NCI-H146 treated with DMSO at 0.1 percent for 48 hours (cell line): Measurements from ENCODE around the gene NKAIN2.
"Not testable (repeated sequence)": the region's sequence is repeated elsewhere in the genome, so short reads cannot be mapped to it uniquely, and the experiment has no call there.

Source experiments
- DNase-seq: peaks from one replicate; lab custom pipeline; 2025; ENCODE audit not compliant: unreplicated experiment; lab: John Stamatoyannopoulos, UW

The NKAIN2 gene

DNA sequence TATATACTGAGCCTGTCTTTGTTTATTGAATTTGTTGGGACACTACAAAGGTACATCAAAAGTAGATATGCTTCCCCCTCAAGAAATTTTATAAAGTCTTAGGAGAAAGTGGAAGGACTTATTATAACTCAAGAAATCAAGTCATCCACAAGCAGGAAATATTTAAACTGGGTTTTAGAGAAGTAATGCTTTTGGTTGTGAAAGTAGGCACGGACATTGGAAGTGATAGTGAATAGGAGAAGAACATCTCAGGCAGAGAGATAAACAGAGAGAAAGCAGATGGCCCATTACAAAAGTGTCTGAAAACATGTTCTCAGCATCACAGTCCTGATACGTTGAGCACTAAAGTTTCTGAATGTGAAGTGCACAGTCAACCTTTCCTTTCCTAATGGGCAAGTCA is 742.9 kb downstream of the NKAIN2 start:
- DNase-seq, result no peak

DNA sequence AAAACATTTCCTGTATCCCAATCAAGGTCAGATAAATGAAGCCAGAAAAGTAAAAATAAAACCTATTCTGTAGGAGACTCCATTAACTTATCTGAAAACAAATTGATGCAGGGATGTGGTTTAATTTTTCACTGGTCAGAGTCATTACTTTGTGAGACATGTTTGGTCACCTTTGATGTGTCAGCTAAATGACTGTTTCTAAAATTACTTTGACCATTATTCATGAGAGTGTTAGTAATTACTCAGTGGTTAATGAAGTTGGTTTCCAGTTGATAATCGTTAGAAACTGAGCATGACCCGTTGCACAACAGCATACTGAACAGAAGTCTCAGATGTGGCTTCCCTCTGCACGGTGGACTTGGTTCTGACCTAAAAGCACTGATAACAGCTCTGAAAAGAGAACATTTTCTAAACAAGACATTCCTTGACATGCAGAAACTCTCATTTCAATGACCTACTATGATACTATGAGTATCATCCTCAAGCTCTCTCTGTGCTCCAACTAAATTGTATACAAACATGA is 748.1 kb downstream of the NKAIN2 start:
- DNase-seq, result no peak

DNA sequence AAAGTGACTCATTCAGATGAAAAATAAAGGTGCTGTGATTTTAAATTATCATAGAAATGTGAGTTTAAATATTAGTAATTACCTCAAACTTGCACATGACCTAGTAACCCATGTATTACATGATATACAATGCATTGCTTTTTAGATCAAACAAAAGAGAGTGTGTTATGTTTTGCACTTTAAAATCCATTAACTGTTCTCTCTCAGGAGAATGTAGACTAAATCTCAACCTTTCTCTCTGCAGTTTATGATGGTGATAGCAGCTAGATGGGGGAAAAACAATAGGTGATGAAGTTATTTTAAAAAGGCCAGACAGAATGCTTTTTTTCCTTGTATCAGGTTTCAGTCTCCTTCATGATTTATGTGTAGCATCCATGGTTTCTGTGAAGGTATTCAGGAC is 754.2 kb downstream of the NKAIN2 start:
- DNase-seq, result no peak

DNA sequence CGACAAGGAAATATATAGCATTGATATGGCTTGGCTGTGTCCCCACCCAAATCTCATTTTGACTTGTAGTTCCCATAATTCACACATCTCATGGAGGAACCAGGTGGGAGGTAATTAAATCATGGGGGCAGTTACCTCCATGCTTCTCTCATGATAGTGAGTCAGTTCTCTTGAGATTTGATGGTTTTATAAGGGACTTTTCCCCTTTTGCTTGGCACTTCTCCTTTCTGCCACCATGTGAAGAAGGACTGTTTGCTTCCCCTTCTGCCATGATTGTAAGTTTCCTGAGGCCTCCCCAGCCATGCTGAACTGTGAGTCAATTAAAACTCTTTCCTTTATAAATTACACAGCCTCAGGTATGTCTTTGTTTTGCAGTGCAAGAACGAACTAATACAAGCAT is 756.4 kb downstream of the NKAIN2 start:
- DNase-seq, result not testable (repeated sequence)

- DNase-seq, result no peak
Measured at GRCh38 chr6:124560873-124561567, 757.4 kb downstream of the NKAIN2 start.

DNA sequence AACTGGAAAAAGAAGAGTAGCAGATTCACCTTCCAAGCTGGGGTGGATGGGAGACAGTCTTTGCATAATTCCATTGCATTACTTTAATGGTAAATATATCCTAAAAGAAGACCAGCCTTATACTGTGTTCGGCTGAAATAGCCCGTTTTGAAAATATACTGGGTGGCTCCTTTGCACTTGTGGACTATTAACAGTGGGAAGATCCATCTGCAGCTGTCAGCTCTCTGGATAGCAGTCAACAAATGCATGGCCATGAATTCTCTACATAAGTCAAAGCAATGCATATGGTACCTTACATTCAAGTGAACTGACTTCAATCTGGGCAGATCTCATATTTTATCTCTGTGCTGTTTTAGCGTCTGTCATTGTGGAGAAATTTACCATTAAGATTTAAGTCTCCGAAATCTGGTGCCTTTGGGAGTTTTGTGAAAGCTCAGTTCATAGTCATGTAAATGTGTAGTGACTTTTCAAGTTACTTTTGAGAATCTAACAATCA is 758.0 kb downstream of the NKAIN2 start:
- no peak for DNase-seq

DNA sequence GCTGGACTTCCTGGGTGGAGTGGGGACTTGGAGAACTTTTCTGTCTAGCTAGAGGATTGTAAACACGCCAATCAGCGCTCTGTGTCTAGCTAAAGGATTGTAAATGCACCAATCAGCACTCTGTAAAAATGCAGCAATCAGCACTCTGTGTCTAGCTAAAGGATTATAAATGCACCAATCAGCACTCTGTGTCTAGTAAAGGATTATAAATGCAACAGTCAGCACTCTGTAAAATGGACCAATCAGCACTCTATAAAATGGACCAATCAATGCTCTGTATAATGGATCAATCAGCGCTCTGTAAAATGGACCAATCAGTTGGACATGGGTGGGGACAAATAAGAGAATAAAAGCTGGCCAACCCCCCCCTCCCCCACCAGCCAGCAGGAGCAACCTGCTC is 760.5 kb downstream of the NKAIN2 start:
- not testable (repeated sequence) for DNase-seq

GRCh38 chr6:124567401-124567800 is 763.7 kb downstream of the NKAIN2 start:
- DNase-seq, result no peak

- no peak for DNase-seq
Measured at GRCh38 chr6:124573953-124574352, 770.3 kb downstream of the NKAIN2 start.

GRCh38 chr6:124577734-124578281 is 774.1 kb downstream of the NKAIN2 start:
- no peak for DNase-seq

DNA sequence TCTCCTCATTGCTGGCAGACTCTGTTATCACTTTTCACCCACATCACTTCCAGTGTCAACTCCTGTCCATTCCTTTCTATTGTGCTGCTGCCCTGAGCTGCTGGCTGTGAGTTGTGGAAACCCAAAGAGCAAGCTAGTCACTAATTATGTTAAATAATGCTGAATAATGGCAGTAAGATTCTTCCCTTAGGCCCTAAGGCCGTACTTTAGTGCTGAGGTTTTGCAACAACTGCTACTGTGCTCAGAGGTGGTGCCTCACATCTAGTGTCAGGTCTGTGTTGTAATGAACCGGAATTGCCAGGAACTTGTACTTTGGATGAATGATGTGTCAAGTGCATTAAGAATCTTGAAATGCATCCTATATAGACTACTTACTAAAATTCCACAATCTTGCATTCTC is 786.3 kb downstream of the NKAIN2 start:
- no peak for DNase-seq

GRCh38 chr6:124599656-124600055 is 796.0 kb downstream of the NKAIN2 start:
- no peak for DNase-seq

DNA sequence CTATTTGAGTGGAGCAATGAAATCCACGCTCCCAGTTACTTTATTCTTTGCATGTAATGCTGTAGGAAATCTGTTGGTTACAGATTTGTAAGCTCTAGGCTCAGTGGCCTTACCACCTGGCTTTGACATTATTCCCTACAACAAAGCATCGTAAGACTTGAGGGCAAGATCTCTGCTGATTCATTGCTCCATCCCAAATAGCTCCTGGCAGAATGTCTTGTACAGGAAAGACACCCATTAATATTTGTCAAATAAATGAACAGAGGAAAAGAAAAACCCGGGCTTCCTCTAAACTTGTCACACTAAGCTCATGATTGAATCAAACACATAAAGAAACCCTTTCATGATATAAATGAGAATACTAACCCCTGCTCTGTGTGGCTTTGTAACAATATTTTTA is 801.1 kb downstream of the NKAIN2 start:
- DNase-seq, result no peak

DNA sequence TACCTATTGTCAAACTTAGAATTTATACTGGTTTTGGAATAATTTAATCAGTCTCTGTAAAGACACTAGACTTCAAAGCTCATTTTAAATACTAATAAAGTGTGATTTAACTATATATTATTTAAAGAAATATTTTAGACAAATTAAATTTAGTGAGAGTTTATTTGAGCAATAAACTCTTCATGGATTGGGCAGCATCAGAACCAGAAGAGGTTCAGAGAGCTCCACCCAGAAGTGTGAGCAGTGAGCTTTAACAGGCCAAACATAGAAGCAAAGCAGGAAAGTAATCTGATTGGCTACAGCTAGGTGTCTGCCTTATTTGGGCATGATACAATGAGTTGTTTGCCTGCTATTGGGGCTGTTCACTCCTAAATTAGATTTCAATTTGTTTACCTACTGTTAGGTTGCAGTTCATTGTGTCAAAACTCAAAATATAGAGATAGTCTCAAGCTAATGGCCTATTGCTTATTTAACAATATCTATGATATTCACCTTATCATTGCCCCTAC is 803.5 kb downstream of the NKAIN2 start:
- DNase-seq, result no peak

DNA sequence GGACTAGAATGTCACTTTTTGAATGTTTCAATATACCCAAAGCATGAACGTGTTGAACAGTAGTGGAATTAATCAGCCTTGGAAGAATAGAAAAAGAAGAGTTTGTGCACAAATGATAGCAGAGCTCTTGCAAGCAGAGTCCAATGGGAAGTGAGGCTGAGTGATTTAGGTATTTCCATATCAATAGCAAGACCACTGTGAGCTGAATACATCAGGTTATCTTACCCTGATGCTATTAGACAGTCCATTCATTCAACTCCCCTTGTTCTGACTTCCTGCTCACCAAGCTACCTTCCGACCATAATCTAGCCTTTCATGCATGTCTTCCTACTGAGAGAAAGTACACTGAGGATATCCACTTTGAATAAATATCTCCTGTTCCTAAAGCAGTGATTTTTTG is 809.4 kb downstream of the NKAIN2 start:
- DNase-seq, result no peak

DNA sequence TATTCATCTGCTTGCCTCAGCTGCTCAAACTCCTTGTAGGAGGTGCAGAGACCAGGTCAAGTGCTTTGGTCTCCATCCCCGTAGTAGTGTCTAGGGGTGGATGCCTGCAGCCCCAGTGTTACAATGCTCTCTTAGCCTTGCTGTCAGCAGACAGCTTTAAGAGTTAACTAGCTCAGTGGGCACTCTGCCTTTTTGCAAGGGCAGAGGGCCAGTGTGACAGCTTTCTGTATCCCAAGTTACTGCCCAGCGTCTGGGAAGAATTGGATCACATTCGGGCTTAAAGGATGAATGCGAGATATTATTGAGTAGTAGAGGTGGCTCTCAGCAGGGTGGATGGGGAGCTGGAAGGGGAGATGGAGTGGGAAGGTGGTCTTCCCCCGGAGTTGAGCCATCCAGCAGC is 818.7 kb downstream of the NKAIN2 start:
- DNase-seq, result no peak

GRCh38 chr6:124633655-124634054 is 830.0 kb downstream of the NKAIN2 start:
- DNase-seq, result no peak

- DNase-seq, result no peak
Measured at GRCh38 chr6:124640432-124640831, 836.8 kb downstream of the NKAIN2 start.

DNA sequence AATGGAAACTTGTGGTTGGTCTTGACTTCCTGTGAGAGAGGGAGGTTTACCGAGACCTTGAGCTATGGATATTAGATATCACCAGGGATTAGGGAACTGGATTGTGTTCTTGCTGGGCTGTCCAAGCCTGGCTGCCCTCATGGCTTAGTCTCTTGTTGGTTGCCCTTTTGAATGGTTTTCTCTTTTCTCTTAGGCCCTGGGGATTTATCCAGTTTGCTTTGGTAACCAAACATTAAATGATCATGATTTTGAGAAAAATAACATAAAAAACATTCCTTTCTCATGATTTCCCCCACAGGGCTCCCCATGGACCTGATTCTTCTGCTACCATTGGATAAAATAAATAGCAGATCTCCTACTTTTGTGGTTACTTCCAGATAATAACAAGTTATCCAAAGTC is 852.2 kb downstream of the NKAIN2 start:
- no peak for DNase-seq

GRCh38 chr6:124658053-124658452 is 854.4 kb downstream of the NKAIN2 start:
- no peak for DNase-seq

DNA sequence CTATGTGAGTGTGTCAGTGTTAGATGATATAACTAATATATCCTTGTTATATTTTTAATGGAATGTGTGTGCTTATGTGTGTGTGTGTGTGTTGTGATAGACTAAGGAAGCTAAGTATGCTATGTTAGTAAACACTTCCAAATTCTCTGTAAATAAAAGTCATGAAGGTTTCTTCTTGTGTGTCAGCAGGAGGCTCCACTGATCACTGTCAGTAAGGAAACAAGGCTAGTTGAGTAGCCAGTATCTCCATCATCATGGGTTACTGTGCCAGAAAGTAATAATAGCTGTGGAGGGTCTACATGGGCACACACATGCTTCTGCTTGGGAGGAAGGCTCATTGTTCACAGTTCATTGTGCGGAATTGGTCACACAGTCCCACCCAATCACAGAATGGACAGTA is 855.8 kb downstream of the NKAIN2 start:
- no peak for DNase-seq

DNA sequence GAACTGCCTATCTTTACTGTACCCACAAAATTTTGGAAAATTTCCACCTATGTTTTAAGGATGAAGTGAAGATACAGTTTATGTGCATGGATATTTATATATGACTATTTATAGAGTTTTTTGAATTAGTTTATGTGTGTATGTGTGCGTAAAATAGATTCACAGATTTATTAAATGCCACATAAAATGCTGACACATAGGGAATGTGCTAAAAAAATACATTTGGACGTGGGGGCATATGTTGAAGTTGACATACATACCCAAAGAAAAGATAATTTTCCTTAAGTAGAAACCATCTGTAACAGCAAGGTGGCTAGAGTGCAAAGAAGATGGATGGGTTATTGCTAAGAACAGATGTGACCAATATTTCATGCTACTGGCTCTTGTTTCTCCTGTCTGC is 856.5 kb downstream of the NKAIN2 start:
- DNase-seq, result no peak
